ENCODE results near the gene PALM3. TPM values are rescaled to one million over a fixed set of nuclear protein-coding genes. Genes with fewer than 3 reads are reported as not detected.

PALM3 gene
- total RNA-seq, 1 experiment from 2014 or later: 3.3 TPM

DNA sequence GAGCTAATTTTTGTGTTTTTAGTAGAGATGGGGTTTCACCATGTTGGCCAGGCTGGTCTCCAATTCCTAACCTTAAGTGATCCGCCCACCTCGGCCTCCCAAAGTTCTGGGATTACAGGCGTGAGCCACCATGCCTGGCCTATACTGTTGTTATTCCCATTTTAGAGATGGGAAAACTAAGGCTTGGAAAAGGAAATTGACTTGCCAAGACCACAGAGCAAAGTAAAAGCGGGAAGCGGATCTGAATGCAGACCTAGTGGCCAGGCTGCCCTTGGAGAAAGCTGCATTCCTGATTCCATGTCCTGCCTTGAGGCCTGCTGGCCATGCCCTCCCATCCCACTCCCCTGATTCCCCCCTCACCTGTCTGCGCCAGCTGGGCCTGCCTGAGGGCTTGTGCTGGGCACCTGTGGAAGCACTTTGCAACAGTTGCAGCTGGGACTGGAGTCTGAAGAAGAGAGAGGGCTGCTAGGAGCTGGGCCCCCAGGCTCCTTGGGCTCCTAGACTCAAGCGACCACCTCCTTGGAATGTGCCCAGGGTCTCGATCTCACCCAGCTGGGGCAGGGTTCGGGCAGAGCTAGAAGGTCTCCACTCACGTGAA is 5.7 kb downstream of the PALM3 start:
- Histone ChIP-seq H2AFZ (ENCODE audit: low read depth, low read length, poor library complexity, severe bottlenecking) (no peak overlapping the region), H3K36me3 (ENCODE audit: control insufficient read depth in 1 of 2, insufficient read depth in 2 of 2, low read length in 2 of 2) (no peaks in the 10 kb centered on the region), H3K4me2 (ENCODE audit: low read length) (no peak overlapping the region), H3K9me2 (ENCODE audit: insufficient read depth) (no peaks in the 10 kb centered on the region), H3K4me3 (replicated peaks in 1 of 2; ENCODE audit: low read depth in 1 of 2, low read length in 2 of 2) (no peak overlapping the region), H3K27ac (ENCODE audit: low read depth, low read length) (no peak overlapping the region), H3K9me3 (ENCODE audit: control insufficient read depth in 1 of 2, insufficient read depth in 1 of 2, low read depth in 1 of 2, low read length in 2 of 2) (no peaks in the 10 kb centered on the region), H3K4me1 (ENCODE audit: control insufficient read depth in 1 of 2, insufficient read depth in 2 of 2, low read length in 2 of 2) (peaks cover 11 to 26% of the 10 kb centered on the region in 2 experiments), H4K20me1 (ENCODE audit: insufficient read depth) (no peaks in the 10 kb centered on the region), H3K79me2 (ENCODE audit: insufficient read depth, low read length) (no peaks in the 10 kb centered on the region), H3K9ac (ENCODE audit: low read length) (no peak overlapping the region), H3K27me3 (ENCODE audit: insufficient read depth, low read length) (no peaks in the 10 kb centered on the region)
- POLR2A ChIA-PET: no interaction called here
- no TSS peak for BruUV-seq (replicated peaks)
- intact Hi-C loops (cut with micrococcal nuclease): no loop called here
- CTCF ChIA-PET: interaction anchor here (1.0 to 5.7 kb wide), 4 partner anchors 8 to 24 kb away, joined by 3 to 31 read pairs (median 4); partner anchors contain the start of gene IL27RA
- no peak for ATAC-seq
- DNase-seq (ENCODE audit: low read depth, low spot score): no peak
- TF ChIP-seq SRF (IDR thresholded peaks at IDR 0.05; ENCODE audit: low read depth): no peak
- no peak for TF ChIP-seq EZH2 (IDR thresholded peaks at IDR 0.05)
- TF ChIP-seq EZH2phosphoT487 (IDR thresholded peaks at IDR 0.05; ENCODE audit: borderline replicate concordance): no peak
- no peak for TF ChIP-seq ELF1 (IDR thresholded peaks at IDR 0.05; ENCODE audit: borderline replicate concordance, low read depth)
- no peak for TF ChIP-seq ZNF274 (IDR thresholded peaks at IDR 0.05; ENCODE audit: low read depth, low read length)
- TF ChIP-seq EGR1 (IDR thresholded peaks at IDR 0.05; ENCODE audit: low read depth): no peak
- TF ChIP-seq FOSL1 (IDR thresholded peaks at IDR 0.05; ENCODE audit: low read depth): no peak
- TF ChIP-seq JUND (IDR thresholded peaks at IDR 0.05): no peak
- no peak for TF ChIP-seq POLR2AphosphoS5 (IDR thresholded peaks at IDR 0.05; ENCODE audit: low read depth, low read length)
- no peak for TF ChIP-seq SIN3A (IDR thresholded peaks at IDR 0.05; ENCODE audit: low read depth)
- TF ChIP-seq CBX3 (IDR thresholded peaks at IDR 0.05; ENCODE audit: low read depth): no peak
- TF ChIP-seq, protein P1, sequence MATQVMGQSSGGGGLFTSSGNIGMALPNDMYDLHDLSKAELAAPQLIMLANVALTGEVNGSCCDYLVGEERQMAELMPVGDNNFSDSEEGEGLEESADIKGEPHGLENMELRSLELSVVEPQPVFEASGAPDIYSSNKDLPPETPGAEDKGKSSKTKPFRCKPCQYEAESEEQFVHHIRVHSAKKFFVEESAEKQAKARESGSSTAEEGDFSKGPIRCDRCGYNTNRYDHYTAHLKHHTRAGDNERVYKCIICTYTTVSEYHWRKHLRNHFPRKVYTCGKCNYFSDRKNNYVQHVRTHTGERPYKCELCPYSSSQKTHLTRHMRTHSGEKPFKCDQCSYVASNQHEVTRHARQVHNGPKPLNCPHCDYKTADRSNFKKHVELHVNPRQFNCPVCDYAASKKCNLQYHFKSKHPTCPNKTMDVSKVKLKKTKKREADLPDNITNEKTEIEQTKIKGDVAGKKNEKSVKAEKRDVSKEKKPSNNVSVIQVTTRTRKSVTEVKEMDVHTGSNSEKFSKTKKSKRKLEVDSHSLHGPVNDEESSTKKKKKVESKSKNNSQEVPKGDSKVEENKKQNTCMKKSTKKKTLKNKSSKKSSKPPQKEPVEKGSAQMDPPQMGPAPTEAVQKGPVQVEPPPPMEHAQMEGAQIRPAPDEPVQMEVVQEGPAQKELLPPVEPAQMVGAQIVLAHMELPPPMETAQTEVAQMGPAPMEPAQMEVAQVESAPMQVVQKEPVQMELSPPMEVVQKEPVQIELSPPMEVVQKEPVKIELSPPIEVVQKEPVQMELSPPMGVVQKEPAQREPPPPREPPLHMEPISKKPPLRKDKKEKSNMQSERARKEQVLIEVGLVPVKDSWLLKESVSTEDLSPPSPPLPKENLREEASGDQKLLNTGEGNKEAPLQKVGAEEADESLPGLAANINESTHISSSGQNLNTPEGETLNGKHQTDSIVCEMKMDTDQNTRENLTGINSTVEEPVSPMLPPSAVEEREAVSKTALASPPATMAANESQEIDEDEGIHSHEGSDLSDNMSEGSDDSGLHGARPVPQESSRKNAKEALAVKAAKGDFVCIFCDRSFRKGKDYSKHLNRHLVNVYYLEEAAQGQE (IDR thresholded peaks at IDR 0.05; ENCODE audit: low read depth): no peak
- TF ChIP-seq YY1 (IDR thresholded peaks at IDR 0.05; ENCODE audit: extremely low read depth, insufficient replicate concordance, low read depth, low read length): no peak
- TF ChIP-seq TCF7L2 (IDR thresholded peaks at IDR 0.05; ENCODE audit: borderline replicate concordance, extremely low read depth, insufficient read depth, insufficient read length): no peak
- no peak for TF ChIP-seq ZFX (IDR thresholded peaks at IDR 0.05)
- no peak for TF ChIP-seq ZBTB33 (IDR thresholded peaks at IDR 0.05; ENCODE audit: extremely low read depth, insufficient replicate concordance, low read length)
- RAD21 ChIA-PET (ENCODE audit: low non-redundant PET in 1 of 2, low total read pairs in 2 of 2, uncharacterized antibody in 2 of 2, unreplicated experiment in 2 of 2): no interaction called here

Measured in HCT116 (cell line).